Stimulated activated CD4-positive, alpha-beta T cell treated with anti-CD3 and anti-CD28 coated beads, TNF-alpha, amount 100 ng/mL, for 4 hours (primary cell): ENCODE results near the gene SCLT1.
A peak's percentile ranks its signal among the peaks of the same experiment; 100 is the strongest.
"Not testable (repeated sequence)": the region's sequence is repeated elsewhere in the genome, so short reads cannot be mapped to it uniquely, and the experiment has no call there.

Experiments
- DNase-seq, 3 experiments: peaks; one replicate each; pipeline ENCODE4 v3.0.0-alpha.2; 2020; ENCODE audit warnings: low read depth in 3 of 3

SCLT1 gene

DNA sequence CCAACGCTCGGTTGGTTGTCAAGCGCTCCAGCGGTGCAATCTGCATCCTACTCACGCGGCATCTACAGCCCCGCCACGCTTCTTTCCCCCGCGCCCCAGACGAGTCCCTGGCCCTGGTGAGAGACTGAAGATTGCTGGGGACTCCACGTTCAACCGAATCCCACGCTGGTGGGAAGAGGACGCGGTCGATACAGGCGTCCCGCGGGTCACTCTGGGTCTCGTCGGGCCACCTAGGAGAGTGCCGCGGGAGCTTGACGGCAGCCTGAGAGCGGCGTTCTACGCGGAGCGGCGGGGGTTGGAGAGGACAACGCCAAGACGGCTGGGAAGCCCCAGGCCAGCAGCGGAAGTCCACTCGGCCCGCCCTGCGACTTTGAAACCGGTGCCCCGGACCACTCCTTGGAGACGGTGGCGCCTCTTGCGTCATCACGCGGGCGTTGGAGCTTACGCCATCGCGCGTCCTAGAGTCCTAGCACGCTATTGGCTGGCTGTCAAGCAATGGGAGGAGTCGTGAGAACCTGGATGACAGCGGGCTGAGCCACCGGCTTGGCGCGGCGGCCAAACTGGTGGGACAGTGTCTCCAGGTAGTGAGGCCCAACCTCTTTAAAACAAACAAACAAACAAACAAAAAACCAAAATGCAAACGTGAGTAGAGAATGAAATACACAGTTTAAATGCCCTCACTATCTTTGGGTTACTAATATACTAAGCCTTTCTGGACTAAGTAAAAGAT, at the start of gene SCLT1:
SCLT1 (minus strand) TSS at position 349 of the 730 bp plus-strand sequence. CDS start 436 bp downstream, outside the sequence.
- peak; percentile 87 for DNase-seq

DNA sequence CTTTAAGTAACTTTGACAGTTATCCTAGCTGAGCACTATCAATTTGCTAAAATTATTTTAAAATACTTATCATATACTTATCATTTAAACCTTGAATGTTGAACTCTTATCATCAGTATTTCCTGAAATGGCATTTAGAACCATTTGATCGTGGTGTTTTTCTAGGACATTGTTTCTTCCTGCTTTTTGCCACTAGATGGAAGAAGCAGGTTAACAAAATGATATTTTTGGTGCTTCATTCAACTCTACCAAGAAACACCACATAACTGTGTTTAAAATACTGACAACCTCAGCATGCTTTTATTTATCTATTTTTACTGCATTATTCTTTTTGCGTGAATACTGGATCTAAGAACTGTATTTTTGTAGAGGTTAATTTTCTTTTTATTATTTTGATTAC, 47.2 kb upstream of the SCLT1 start:
- no peak for DNase-seq

DNA sequence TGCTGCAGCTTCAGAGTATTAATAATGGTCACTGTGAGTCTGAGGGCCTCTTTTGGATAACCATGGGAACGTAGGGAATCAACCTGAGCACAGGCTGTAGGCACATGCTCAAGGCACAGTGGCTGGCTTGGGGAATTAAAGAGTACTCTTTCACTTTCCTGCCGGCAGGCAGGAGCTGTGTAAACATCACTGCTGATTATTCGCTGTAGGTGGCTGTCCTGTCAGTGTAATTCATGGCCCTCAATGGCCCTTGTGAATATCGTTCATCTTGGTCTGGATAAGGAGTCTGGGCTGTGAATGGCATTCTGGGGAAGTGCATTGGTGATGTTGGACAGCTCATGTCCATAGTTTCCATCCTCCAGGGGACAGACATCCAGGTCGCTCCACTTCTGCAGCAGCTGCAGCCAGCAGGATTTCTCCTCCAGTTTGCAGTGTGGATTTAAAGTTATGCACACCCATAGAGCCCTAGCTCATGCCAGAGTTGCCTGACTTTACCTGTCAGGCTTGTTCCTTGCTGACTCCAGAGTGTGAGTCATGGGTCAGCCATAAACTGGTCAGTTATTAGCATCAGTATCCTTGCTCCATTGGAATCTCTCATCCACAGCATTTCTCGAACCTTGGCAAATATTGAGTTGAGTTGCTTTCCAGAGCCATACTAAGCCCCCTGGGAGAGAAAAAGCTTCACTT, 45.6 kb upstream of the SCLT1 start:
- no peak for DNase-seq

DNA sequence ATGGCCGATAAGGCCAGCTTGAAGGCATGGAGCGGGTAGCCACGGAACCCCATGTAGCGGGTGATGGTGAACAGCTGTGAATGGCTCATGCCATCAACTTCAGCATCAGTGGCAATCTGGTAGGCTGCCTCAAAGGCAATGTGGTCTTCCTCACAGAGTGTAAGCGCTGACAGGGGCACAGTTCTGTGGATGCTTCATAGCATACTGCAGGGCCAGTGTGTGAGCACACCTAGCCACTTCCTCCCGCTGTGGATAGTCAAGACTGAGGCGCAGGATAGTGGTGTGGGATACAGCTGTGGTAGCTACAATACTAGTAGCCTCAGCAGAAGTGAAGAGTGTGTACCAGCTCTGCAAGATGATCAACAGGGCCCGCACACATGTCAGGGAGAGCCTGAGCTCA, 43.1 kb upstream of the SCLT1 start:
- no peak for DNase-seq

DNA sequence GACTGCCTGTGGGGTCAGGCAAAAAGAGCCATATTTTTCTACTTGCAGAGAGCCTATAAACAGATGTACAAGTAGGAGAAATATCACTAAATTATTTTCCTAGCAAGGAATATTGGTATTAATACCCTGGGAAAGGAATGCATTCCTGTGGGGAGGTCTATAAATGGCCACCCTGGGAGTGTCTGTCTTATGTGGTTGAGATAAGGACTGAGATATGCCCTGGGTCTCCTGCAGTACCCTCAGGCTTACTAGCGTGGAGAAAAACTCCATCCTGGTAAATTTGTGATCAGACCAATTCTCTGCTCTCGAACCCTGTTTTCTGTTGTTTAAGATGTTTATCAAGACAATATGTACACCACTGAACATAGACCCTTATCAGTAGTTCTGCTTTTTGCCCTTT, 38.0 kb upstream of the SCLT1 start:
- DNase-seq = no peak

DNA sequence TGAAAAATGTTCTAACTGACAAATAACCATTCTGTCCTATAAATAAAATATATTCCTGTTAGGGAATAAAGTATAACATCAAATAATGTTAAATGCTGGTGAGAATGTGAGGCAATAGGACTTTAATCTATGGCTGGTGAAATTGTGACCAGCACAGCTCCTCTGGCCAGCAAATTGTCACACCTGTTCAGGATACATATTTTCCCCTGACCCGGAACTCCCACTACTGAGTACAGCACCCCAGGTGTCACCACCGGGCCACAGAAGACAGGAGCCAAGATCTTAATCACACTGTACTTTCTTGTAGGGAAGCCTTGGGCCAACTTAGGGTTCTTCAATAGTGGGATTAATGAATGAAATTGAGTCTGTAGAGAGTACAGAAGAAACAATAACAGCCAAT, 35.8 kb upstream of the SCLT1 start:
- DNase-seq = no peak

DNA sequence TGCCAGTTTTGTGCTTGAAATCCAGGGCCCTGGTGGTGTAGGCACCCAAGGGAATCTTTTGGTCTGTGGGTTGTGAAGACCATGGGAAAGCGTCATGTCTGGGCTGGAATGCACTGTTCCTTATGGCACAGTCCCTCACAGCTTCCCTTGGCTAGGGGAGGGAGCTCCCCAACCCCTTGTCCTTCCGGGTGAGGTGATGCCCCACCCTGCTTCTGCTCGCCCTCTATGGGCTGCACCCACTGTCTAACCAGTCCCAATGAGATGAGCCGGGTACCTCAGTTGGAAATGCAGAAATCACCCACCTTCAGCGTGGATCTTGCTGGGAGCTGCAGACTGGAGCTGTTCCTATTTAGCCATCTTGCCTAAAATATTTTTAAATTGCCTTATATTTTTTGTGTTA, 33.3 kb upstream of the SCLT1 start:
- not testable (repeated sequence) for DNase-seq

DNA sequence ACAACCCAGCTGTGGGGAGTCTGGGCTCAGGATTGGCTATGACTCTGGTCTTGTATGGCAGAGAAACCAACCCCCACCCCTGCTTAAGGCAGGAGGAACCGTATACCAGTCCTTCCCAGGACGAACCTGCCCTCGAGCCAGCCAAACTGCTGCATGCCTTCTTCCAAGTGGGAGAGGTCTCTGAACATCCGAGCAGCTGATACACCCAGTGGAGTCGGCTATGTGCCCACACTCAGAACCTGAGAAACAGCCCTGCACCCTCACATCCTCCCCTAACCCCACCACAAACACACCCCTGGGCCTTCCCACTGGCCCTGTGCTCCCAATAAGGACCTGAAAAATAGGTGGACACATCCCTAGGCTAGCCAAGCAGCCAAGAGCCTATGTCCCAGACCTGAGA, 24.4 kb upstream of the SCLT1 start:
- no peak for DNase-seq

DNA sequence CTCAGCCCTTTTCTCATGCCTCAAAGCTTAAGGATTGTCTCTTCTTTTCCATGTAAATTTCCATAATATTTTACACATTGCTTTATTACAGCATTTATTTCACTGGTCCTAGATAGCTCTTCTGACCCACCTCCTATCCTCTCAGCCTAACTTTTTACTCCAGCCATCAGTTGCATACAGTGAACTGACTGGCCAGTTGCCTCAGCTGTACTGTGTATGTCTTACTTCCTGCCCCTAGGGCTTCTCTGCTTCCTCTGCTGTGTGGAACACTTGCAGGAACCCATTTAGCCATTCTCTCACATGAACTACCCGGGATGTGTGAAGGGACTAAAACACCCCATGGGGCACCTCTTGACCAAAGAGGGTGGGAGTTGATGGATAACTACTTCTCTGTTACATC, 20.6 kb upstream of the SCLT1 start:
- DNase-seq = no peak

DNA sequence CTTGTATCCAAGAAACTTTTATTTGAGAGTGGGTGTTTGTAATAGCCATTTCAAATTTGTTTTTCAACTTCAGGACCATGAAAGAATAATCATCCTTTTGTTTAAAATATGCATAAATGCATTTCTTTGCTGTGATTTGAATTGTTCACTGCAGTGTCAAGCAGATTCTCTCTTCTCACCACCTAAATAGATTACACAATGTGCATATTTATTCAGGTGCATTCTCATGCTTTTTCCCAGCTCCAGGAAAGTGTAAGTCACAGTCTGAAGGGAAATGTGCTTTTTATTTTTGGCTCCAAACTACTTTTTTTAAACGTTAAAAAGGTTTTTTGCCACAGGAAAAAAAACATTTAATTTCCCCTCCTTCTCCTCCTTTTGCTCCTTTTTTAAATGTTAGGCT, 20.1 kb upstream of the SCLT1 start:
- DNase-seq = no peak

DNA sequence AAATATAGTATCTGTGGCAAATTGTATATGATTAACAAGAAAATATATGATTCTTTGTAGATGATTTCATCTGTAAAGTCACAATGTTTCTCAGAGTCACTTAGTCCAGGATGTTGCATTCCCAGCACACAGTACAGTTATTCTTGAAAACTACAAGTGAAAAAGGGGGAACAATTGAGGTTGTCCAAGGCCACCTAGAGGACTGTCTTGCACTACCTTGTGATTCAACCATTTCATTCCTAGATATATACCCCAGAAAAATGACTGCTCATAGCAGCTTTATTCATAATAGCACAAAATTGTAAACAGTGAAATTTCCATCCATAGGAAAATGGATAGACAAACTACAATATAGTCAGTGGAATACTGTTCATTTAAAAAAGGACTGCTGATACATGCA, 18.6 kb upstream of the SCLT1 start:
- DNase-seq = no peak

DNA sequence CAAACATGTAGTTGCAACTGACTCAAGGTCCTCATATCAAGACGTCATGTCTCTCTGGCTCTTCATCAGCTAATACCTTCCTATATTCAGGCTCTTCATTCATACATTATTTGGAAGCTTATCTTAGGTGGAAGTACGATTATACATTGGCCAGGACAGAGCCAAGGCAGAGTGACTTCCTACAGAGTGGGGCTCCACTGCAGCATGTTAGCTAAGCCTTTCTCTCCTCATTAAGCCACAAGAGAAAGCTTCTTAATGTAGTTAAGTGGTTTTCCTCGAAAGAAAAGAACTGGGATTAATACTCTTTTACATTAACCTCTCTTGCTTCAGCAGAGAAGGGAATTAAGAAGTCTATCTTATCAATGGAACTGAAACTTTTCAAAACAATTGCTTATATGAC, 17.6 kb upstream of the SCLT1 start:
- no peak for DNase-seq

DNA sequence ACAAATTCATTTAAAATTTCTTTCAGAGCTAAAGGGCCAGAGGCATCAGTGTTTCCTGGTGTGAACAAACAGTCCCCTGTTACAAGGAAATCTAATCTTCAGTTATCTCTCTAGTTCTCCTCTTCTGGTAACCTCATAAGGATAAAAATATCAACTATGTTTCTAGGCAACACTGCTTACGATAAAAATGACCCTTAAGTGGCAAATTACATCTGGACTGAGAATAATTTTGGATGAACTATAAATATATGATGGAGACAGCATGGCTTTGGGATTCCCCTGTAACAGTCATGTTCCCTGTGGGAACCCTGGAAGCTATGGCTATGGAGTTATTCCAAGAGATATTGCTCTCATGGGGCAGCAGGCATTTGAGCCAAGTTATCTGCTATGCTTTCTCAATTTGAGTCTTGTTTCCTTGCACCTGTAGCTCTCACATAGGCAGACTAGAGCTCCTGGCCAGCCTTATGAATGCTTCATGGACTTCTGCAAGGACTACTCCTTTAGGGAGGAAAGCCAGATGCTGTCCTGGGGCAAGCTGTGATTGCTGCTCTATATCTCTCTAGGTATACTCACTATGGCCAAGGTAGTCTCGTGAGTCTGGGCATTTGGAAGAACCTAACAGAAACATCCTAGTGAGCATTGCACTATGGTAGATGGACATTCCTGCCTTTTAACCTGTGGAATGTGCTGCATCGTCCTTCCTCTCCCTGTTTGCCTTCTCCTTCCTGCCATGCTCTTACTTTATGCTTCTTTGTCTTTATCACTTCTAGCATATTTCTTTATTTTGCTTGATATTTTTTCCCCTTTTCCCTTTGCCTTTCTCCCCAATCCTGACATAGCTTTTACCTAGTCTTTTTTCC, 16.9 kb upstream of the SCLT1 start:
- no peak for DNase-seq

DNA sequence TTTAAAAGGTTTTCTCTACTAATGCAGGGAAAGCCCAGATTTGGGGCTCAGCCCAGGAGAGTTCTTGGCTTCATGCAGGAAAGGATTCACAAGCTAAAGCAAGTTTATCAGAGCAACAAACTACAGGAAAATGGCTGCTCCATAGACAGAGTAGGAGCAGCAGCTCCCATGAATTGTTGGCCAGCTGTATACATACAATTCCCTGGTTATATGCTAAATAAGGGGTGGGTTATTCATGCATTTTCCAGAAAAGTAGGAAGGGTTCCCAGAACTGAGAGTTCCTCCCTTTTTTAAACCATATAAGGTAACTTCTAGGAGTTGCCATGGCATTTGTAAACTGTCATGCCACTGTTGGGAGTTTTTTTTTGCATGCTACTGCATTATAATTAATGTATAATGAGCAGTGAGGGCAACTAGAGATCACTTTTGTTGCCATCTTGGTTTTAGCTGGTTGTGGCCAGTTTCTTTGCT, 5.2 kb upstream of the SCLT1 start:
- DNase-seq = no peak

DNA sequence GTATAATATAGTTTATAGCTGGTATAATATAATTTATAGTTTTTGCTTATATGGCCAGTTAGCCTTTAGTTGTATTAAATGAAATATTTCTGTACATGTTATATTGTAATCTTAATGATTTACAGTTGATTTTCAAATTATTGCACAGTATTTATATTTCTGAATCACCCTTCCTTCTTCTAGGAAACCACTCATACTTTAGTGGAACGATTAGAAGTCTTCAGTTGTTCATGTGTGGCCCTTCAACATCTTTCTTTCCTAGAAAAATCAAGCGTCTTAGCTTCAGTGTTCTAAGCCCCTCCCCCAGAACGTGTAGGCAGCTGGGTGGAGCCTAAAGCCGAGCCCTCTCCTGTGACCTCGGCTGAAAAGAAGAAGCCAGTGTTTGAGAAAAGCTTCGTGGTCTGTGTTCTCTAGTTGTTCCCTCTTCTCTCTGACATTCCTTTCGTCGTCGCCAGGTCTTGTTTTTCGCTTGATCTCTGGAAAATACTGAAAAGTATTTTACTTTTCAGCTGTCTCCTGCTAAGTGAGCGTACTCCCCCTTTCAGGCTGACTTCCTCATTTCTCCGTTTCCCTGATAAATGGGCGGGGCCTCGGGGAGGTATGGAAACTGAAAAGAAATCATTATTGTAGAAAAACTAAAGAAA, 2.6 kb upstream of the SCLT1 start, which contains the start of gene C4orf33:
C4orf33 (plus strand) TSS at position 342 of the 644 bp plus-strand sequence. CDS start 6,459 bp downstream, outside the sequence.
- DNase-seq = peak; percentile 25 to 68 (median 68)

DNA sequence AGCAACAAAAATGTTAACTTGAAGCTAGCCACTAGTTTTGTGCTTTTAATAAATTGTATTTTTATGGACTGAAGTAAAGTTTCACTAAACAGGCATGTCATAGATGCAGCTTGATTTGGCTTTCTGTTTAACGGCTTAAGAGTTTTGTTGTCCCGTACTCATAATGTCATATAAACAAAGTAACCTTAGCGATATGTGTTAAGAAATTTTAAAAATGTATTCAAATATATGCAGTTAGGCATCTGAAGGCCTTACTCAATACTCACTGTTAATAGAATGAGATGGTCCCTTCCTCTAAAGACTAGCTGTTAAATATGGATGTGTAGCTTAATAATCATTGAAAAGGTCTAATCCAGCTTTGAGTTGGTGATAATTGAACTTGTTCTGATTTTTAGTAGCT, 1.0 kb upstream of the SCLT1 start:
- DNase-seq = no peak

DNA sequence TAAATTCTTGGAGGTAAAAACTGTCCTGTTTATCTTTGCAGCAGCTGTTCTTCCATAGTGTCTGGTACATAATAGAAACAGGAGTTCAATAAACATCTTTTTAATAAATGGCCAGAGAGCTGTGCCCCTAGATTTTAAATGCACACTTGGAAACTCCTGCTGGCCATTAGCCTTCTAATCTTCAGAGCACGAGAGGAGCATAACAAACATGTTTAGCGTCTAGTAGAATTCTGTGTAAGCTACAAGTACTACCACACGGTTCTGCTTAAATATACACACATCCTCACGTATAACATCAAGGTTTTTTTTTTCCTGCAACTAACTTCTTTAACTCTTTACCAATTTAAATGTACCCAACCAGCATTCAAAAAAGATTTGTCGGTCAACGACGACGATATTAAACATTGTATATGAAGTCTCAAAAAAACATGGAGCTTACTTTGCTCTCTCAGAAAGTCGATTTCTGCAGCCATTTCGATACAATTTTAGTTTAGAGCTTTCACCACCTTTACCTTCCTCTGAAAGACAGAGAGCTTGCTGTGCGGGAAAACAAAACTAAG, 628 bp downstream of the SCLT1 start:
- DNase-seq = no peak

DNA sequence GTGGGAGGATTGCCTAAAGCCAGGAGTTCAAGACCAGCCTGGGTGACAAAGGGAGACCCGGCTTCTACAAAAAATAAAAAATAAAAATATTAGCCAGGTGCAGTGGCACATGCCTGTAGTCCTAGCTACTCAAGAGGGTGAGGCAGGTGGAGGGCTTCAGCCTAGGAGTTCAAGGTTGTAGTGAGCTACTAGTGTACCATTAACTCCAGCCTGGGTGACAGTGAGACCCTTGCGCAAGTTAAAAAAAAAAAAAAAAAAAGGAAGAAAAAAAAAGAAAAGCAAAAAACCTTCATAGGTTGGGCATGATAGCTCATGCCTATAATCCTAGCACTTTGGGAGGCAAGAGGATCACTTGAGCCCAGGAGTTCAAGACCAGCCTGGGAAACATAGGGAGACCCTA, 5.8 kb downstream of the SCLT1 start:
- no peak for DNase-seq

DNA sequence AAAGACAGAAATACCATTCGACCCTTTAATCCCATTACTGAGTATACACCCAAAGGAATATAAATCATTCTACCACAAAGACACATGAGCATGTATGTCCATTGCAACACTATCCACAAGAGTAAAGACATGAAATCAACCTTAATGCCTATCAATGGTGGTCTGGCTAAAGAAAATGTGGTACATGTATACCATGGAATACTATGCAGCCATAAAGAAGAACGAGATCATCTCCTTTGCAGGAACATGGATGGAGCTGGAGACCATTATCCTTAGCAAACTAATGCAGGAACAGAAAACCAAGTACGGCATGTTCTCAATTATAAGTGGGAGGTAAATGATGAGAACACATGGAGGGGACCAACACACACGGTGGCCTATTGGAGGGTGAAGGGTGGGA, 7.9 kb downstream of the SCLT1 start:
- DNase-seq = no peak

DNA sequence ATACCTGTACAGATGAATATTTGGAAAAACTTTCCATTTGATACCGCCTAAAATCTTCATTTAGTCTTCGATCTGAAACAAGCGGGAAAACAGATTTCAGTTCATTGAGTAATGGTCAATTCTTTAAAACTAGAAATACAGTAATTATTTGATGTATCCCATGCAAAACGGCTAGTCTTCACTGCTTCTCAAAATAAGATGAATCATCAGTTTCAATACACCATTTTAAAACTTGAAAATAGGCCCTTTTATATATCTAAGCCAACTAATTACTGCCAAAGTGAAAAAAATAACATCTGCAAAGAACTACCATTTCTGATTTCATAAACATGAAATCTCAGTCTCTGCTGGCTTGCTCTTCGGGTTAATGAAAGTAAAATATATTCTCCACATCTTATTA, 11.0 kb downstream of the SCLT1 start:
- DNase-seq = no peak

DNA sequence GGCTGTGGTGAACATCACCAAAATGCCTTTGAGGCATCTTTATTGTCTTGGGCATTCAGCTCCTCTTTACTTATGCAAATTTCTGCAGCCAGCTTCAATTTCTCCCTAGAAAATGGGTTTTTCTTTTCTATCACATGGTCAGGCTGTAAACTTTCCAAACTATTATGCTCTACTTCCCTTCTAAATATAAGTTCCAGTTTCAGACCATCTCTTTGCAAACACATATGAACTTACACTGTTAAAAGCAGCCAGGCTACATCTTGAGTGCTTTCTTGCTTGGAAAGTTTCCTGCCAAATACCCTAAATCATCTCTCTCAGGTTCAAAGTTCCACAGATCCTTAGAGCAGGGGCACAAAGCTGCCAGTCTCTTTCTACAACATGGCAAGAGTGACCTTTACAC, 13.2 kb downstream of the SCLT1 start:
- no peak for DNase-seq

DNA sequence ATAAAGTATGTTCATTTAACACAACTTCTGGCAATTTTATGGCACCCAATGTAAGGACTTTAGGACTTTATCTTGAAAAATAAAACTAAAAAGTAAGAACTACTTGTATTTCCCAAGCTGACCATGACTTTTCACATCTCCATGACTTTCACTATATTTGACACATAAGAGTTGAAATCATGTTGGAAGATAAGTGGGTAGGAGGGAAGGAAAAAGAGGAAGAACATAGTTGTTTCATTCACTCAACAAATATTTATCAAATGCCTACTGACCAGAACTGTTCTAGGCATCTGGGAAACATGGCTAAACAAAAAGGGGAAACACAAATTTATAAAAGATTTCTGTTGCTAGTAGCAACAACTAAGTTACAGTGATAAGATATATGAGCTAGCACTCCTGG, 16.0 kb downstream of the SCLT1 start:
- DNase-seq = no peak
